ENCODE results near the gene C17orf114. TPM values are rescaled to one million over a fixed set of nuclear protein-coding genes. Genes with fewer than 3 reads are reported as not detected.

Gene C17orf114

GRCh38 chr17:4769628-4770027, 32.5 kb downstream of the C17orf114 start:
- DNase-seq (no peak), ATAC-seq (ENCODE audit: low read depth) (no peak)
- Mint-ChIP-seq H3K36me3 (no peaks in the 10 kb centered on the region), H3K4me3 (no peak overlapping the region), H3K4me1 (peaks cover 13% of the 10 kb centered on the region), H3K27ac (no peak overlapping the region), H3K9me3 (no peaks in the 10 kb centered on the region), H3K27me3 (peaks cover 23% of the 10 kb centered on the region)
- POLR2A ChIA-PET, result no interaction called here

DNA sequence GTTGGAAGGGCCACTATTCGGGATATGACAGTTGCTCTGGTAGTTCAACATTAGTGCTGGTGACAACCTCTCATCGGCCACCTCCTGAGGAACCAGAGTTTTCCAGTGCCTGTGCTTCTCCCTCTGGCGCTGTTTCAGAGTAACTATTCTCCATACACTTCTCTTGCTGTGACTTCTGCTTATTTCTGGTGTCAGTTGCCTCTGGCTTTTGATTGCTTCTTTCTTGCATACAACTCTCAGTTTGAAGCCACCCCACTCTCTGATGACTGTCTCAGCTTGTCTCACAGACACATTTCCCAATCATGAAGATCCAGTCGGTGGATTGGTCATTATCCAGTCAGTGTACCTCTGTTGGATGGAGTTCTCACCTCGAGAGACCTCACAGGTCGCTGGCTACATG, 33.8 kb downstream of the C17orf114 start:
- H3K36me3 Mint-ChIP-seq, result no peaks in the 10 kb centered on the region
- H3K9me3 Mint-ChIP-seq, result no peaks in the 10 kb centered on the region
- no peak overlapping the region for H3K4me3 Mint-ChIP-seq
- POLR2A ChIA-PET, result no interaction called here
- no peak overlapping the region for H3K27ac Mint-ChIP-seq
- no peak for ATAC-seq (ENCODE audit: low read depth)
- peaks cover 24% of the 10 kb centered on the region for H3K27me3 Mint-ChIP-seq
- peaks cover 11% of the 10 kb centered on the region for H3K4me1 Mint-ChIP-seq
- DNase-seq, result no peak

DNA sequence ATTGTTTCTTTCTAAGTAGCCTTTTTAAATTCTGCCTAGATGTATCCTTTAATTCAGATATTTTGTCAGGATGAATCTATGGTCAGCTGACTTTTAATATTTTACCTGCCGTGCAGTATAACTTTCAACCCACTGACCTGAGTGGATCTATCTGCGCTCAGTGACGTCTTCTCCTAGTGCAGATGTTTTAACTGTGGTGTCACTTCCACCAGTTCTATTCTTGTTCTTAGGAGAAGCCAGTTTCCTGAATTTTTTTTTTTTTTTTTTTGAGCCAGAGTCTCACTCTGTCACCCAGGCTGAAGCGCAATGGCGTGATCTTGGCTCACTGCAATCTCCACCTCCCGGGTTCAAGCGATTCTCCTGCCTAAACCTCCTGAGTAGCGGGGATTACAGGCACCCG, 35.4 kb downstream of the C17orf114 start:
- Mint-ChIP-seq H3K27me3 (peaks cover 21% of the 10 kb centered on the region), H3K36me3 (no peaks in the 10 kb centered on the region), H3K4me1 (peaks cover 8% of the 10 kb centered on the region), H3K27ac (no peak overlapping the region), H3K9me3 (no peaks in the 10 kb centered on the region), H3K4me3 (no peak overlapping the region)
- no peak for ATAC-seq (ENCODE audit: low read depth)
- no peak for DNase-seq
- POLR2A ChIA-PET, result no interaction called here

DNA sequence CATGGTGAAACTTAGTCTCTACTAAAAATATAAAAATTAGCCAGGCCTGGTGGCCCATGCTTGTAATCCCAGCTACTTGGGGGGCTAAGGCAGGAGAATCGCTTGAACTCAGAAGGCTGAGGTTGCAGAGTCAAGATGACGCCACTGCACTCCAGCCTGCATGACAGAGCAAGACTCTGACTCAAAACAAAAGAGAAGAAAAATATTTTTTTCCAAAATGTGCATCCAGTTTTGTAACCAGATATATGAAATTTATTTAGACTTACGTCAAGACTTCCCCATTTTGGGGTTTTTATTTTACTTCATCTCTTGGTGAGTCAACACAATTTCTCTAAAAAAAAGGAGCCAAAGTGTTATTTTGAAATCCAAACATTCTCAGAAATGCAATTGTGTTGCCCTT, 35.9 kb downstream of the C17orf114 start:
- Mint-ChIP-seq H3K27me3 (peaks cover 23% of the 10 kb centered on the region), H3K9me3 (no peaks in the 10 kb centered on the region), H3K4me3 (no peak overlapping the region), H3K27ac (no peak overlapping the region), H3K36me3 (no peaks in the 10 kb centered on the region), H3K4me1 (peaks cover 4% of the 10 kb centered on the region)
- POLR2A ChIA-PET, result no interaction called here
- no peak for DNase-seq
- no peak for ATAC-seq (ENCODE audit: low read depth)

GRCh38 chr17:4764595-4764994, 37.5 kb downstream of the C17orf114 start:
- POLR2A ChIA-PET, result no interaction called here
- Mint-ChIP-seq H3K4me3 (no peak overlapping the region), H3K36me3 (no peaks in the 10 kb centered on the region), H3K27me3 (peaks cover 18% of the 10 kb centered on the region), H3K4me1 (no peaks in the 10 kb centered on the region), H3K27ac (no peak overlapping the region), H3K9me3 (no peaks in the 10 kb centered on the region)
- ATAC-seq (ENCODE audit: low read depth), result no peak
- DNase-seq, result no peak

GRCh38 chr17:4759776-4760236, 42.3 kb downstream of the C17orf114 start:
- H3K36me3 Mint-ChIP-seq, result no peaks in the 10 kb centered on the region
- ATAC-seq (ENCODE audit: low read depth), result no peak
- H3K27me3 Mint-ChIP-seq, result peaks cover 35% of the 10 kb centered on the region
- no peak overlapping the region for H3K4me3 Mint-ChIP-seq
- H3K4me1 Mint-ChIP-seq, result no peaks in the 10 kb centered on the region
- no peaks in the 10 kb centered on the region for H3K9me3 Mint-ChIP-seq
- POLR2A ChIA-PET, result no interaction called here
- no peak for DNase-seq
- H3K27ac Mint-ChIP-seq, result no peak overlapping the region

- ATAC-seq (ENCODE audit: low read depth) (no peak), DNase-seq (no peak)
- no peaks in the 10 kb centered on the region for H3K9me3 Mint-ChIP-seq
- no peak overlapping the region for H3K4me3 Mint-ChIP-seq
- H3K4me1 Mint-ChIP-seq, result peaks cover 2% of the 10 kb centered on the region
- no peaks in the 10 kb centered on the region for H3K36me3 Mint-ChIP-seq
- H3K27me3 Mint-ChIP-seq, result peaks cover 54% of the 10 kb centered on the region
- POLR2A ChIA-PET, result no interaction called here
- H3K27ac Mint-ChIP-seq, result no peak overlapping the region
These were observed 48.7 kb downstream of the C17orf114 start for GRCh38 chr17:4753392-4753791.

DNA sequence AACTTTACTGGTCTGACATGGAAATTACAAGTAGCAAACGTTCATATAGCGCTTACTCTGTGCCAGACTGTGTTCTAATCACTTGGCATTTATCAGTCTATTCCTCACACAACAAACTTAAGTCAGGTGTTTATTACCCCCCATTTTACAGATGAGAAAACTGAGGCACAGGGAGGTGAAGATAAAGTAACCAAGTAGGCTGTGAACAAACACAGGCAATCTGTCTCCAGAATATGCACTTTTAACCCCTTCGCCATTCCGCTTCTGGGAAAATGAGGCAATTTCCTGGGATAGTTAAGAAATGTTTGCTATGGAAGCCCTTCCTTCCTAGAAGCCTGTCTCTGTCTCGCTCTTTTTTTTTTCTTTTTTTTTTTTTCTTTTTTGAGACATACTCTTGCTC, 50.2 kb downstream of the C17orf114 start:
- Mint-ChIP-seq H3K36me3 (no peaks in the 10 kb centered on the region), H3K4me3 (no peak overlapping the region), H3K9me3 (no peaks in the 10 kb centered on the region), H3K4me1 (peaks cover 11% of the 10 kb centered on the region), H3K27me3 (peaks cover 44% of the 10 kb centered on the region), H3K27ac (no peak overlapping the region)
- no peak for ATAC-seq (ENCODE audit: low read depth)
- POLR2A ChIA-PET, result no interaction called here
- no peak for DNase-seq

Other genes with a start within 250 kb of the C17orf114 start
- 10 to 100 TPM; 59.1 to 61.6 TPM for gene MYBBP1A, start 246.9 kb downstream of the C17orf114 start, total RNA-seq
- gene GGT6, start 241.8 kb downstream of the C17orf114 start, total RNA-seq, result not detected
- not detected for gene SMTNL2, start 217.8 kb downstream of the C17orf114 start, total RNA-seq
- gene ALOX15, start 160.7 kb downstream of the C17orf114 start, total RNA-seq, result not detected
- 10 to 100 TPM; 73.8 to 74.7 TPM for gene PELP1, start 98.2 kb downstream of the C17orf114 start, total RNA-seq
- gene ARRB2, start 91.7 kb downstream of the C17orf114 start, total RNA-seq, result 100 to 1,000 TPM; 325 to 330 TPM
- 10 to 100 TPM; 29.4 to 32.2 TPM for gene MED11, start 70.9 kb downstream of the C17orf114 start, total RNA-seq
- gene ZMYND15, start 62.5 kb downstream of the C17orf114 start, total RNA-seq, result under 1 TPM in 1 of 2 experiments, not detected in 1; 0.17 TPM
- gene CXCL16, start 62.4 kb downstream of the C17orf114 start, total RNA-seq, result 1 to 10 TPM; 2.7 to 3.0 TPM
- gene TM4SF5, start 30.4 kb downstream of the C17orf114 start, total RNA-seq, result not detected
- not detected for gene VMO1, start 16.0 kb downstream of the C17orf114 start, total RNA-seq
- not detected for gene GLTPD2, start 13.4 kb downstream of the C17orf114 start, total RNA-seq
- gene PSMB6, start 6.2 kb downstream of the C17orf114 start, total RNA-seq, result 10 to 100 TPM; 81.4 to 83.1 TPM
- 10 to 100 TPM; 18.8 to 21.7 TPM for gene PLD2, start 4.8 kb upstream of the C17orf114 start, total RNA-seq
- 100 to 1,000 TPM; 123 to 128 TPM for gene MINK1, start 31.0 kb upstream of the C17orf114 start, total RNA-seq
- gene C17orf107, start 97.2 kb upstream of the C17orf114 start, total RNA-seq, result 1 to 10 TPM; 1.9 to 3.0 TPM
- 1 to 10 TPM in 1 of 2 experiments, under 1 TPM in 1; 0.65 to 1.1 TPM for gene CHRNE, start 100.8 kb upstream of the C17orf114 start, total RNA-seq
- not detected for gene GP1BA, start 129.9 kb upstream of the C17orf114 start, total RNA-seq
- 10 to 100 TPM; 67.6 to 78.1 TPM for gene SLC25A11, start 137.7 kb upstream of the C17orf114 start, total RNA-seq
- gene RNF167, start 137.9 kb upstream of the C17orf114 start, total RNA-seq, result 100 to 1,000 TPM; 202 TPM
- 1,000 to 10,000 TPM; 1,712 to 1,828 TPM for gene PFN1, start 146.2 kb upstream of the C17orf114 start, total RNA-seq
- gene ENO3, start 148.8 kb upstream of the C17orf114 start, total RNA-seq, result 10 to 100 TPM; 31.4 to 32.9 TPM
- gene SPAG7, start 165.5 kb upstream of the C17orf114 start, total RNA-seq, result 10 to 100 TPM; 47.1 to 51.9 TPM
- 10 to 100 TPM; 62.0 to 67.7 TPM for gene CAMTA2, start 185.3 kb upstream of the C17orf114 start, total RNA-seq
- gene INCA1, start 195.2 kb upstream of the C17orf114 start, total RNA-seq, result under 1 TPM; 0.42 to 0.54 TPM
- gene KIF1C, start 195.6 kb upstream of the C17orf114 start, total RNA-seq, result 10 to 100 TPM; 35.5 to 37.3 TPM
- gene SLC52A1, start 233.1 kb upstream of the C17orf114 start, total RNA-seq, result 1 to 10 TPM in 1 of 2 experiments, under 1 TPM in 1; 0.85 to 1.4 TPM